ENCODE data around the gene ERVFRD-1.

Gene ERVFRD-1

DNA sequence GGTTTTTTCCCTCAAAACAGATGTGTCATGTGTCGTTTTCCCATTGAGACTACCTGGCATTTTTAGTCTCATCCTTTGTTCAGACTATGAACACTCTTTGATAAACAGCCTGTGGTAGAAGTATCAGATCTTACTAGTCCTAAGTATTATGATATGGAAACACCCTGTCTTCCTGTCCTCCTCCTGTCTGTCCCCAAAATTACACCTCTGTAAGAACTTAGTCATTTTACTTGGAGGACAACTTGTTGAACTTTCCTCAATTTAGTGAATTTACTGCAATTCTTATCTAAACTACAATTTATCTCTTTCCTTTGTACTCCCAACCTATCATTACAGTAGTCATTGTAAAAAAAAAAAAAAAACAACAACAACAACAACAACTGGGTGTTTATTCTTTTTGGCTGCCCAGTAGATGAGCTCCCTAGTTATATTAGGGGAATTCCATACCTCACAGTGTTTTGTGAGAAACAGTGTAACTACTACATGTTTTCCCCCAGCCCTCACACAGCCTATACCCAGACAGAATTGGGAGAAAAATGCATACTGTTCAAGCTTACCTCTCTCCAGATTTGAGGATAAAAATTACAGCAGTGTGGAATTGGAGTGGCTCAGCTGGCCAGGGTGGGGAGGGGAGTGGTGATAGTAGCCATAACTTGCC is 18.5 kb upstream of the ERVFRD-1 start:
- TF ChIP-seq, protein P1, sequence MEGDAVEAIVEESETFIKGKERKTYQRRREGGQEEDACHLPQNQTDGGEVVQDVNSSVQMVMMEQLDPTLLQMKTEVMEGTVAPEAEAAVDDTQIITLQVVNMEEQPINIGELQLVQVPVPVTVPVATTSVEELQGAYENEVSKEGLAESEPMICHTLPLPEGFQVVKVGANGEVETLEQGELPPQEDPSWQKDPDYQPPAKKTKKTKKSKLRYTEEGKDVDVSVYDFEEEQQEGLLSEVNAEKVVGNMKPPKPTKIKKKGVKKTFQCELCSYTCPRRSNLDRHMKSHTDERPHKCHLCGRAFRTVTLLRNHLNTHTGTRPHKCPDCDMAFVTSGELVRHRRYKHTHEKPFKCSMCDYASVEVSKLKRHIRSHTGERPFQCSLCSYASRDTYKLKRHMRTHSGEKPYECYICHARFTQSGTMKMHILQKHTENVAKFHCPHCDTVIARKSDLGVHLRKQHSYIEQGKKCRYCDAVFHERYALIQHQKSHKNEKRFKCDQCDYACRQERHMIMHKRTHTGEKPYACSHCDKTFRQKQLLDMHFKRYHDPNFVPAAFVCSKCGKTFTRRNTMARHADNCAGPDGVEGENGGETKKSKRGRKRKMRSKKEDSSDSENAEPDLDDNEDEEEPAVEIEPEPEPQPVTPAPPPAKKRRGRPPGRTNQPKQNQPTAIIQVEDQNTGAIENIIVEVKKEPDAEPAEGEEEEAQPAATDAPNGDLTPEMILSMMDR (IDR thresholded peaks at IDR 0.05; ENCODE audit: extremely low read depth, insufficient read depth, missing control alignments): no peak
- in situ Hi-C loops (cut with MboI; ENCODE audit: low pct_unique_long_range_greater_than_20kb, low sequenced_read_pairs, unreplicated experiment): no loop called here
- no peak for DNase-seq (ENCODE audit: low spot score)

DNA sequence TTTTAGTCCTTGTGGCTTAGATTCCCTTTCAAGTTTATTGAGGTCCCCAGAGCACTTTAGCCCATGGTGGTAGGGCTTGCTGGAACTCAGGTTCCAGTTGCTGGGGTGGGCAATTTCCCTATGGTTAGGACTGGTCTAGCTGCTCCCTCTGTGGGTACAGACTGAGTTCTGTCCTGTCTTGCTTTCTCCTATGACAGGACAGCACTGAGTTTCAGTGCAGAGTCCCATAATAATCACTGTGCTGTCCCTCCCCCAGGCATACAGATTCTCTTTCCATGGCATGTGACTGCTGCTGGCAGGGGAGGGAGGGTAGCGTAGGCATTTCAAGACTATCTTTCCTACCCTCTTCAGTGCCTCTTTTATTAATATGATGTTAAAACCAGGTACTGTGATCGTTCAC is 17.1 kb upstream of the ERVFRD-1 start:
- DNase-seq (ENCODE audit: low spot score): no peak
- in situ Hi-C loops (cut with MboI; ENCODE audit: low pct_unique_long_range_greater_than_20kb, low sequenced_read_pairs, unreplicated experiment): no loop called here
- TF ChIP-seq, protein P1 (IDR thresholded peaks at IDR 0.05; ENCODE audit: extremely low read depth, insufficient read depth, missing control alignments): no peak

DNA sequence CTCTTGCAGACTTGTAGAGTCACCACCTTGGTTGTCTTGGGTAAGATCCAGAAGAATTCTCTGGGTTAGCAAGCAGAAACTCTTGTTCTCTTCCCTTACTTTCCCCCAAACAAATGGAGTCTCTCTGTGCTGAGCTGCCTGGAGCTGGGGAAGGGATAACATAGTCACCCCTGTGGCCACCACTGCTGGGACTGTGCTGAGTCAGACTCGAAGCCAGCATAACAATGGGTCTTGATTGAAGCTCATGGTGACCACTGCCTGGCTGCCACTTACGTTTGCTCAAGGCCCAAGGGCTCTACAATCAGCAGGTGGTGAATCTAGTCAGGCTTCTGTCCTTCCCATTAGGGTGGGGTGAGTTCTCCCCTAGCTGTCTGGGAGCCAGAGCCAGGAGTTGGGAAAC is 15.4 kb upstream of the ERVFRD-1 start:
- TF ChIP-seq, protein P1 (IDR thresholded peaks at IDR 0.05; ENCODE audit: extremely low read depth, insufficient read depth, missing control alignments): no peak
- in situ Hi-C loops (cut with MboI; ENCODE audit: low pct_unique_long_range_greater_than_20kb, low sequenced_read_pairs, unreplicated experiment): no loop called here
- no peak for DNase-seq (ENCODE audit: low spot score)

DNA sequence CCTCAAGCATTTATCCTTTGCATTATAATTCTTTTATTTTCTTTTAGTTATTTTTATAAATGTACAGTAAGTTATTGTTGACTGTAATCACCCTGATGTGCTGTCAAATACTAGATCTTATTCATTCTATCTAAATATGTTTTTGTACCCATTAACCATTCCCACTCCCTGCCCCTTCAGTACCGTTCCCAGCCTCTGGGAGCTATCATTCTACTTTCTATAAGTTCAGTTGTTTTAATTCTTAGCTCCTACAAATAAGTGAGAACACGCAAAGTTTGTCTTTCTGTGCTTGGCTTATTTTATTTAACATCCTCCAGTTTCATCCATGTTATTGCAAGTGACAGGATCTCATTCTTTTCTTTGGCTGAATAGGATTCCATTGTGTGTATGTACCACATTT is 12.5 kb upstream of the ERVFRD-1 start:
- TF ChIP-seq, protein P1 (IDR thresholded peaks at IDR 0.05; ENCODE audit: extremely low read depth, insufficient read depth, missing control alignments): no peak
- in situ Hi-C loops (cut with MboI; ENCODE audit: low pct_unique_long_range_greater_than_20kb, low sequenced_read_pairs, unreplicated experiment): no loop called here
- no peak for DNase-seq (ENCODE audit: low spot score)

DNA sequence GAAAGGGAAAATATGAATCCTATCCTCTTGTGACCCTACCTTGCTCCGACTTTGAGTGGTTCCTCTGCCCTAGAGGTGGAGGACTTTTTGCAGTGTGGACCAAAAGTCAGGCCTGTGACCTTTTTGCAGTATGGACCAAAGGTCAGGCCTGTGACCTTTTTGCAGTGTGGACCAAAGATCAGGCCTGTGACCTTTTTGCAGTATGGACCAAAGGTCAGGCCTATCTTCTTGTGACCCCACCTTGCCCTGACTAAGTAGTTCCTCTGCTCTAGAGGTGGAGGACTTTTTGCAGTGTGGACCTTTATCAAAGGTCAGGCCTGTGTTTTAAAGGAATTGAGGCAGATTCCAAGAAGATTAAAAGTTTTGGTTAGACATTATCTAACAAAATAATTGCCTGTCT is 10.9 kb upstream of the ERVFRD-1 start:
- TF ChIP-seq, protein P1 (IDR thresholded peaks at IDR 0.05; ENCODE audit: extremely low read depth, insufficient read depth, missing control alignments): no peak
- no peak for DNase-seq (ENCODE audit: low spot score)
- in situ Hi-C loops (cut with MboI; ENCODE audit: low pct_unique_long_range_greater_than_20kb, low sequenced_read_pairs, unreplicated experiment): no loop called here

DNA sequence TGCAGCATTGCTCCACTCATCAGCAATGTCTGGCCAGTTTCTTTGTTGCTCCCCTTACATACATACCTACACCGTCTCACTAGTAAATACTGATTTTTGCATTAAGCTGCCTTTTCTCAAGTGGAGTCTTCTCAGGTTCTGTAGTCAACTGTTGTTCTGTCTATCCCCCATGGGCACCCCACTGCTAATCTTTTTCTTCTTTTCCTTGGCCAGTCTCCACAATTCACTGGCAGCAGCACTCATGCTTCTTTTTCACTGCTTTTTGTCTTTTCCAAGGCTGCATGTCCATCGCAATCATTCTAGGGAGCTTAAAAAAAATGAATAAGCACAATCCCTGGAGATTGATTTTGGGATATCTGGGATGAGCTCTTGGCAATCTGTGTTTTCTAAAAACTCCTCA is 10.3 kb upstream of the ERVFRD-1 start:
- no peak for DNase-seq (ENCODE audit: low spot score)
- in situ Hi-C loops (cut with MboI; ENCODE audit: low pct_unique_long_range_greater_than_20kb, low sequenced_read_pairs, unreplicated experiment): no loop called here
- TF ChIP-seq, protein P1 (IDR thresholded peaks at IDR 0.05; ENCODE audit: extremely low read depth, insufficient read depth, missing control alignments): no peak

Data from GM13977 (cell line).